LNCAP (cell line): ENCODE data around the gene RNF6.

Source experiments
- TF ChIP-seq, protein P1 (sequence below): fragments of 450-650 bp; IDR thresholded peaks from 2 replicates; pipeline ENCODE4 v1.5.1; 2017; ENCODE audit warnings: mild to moderate bottlenecking

The RNF6 gene

DNA sequence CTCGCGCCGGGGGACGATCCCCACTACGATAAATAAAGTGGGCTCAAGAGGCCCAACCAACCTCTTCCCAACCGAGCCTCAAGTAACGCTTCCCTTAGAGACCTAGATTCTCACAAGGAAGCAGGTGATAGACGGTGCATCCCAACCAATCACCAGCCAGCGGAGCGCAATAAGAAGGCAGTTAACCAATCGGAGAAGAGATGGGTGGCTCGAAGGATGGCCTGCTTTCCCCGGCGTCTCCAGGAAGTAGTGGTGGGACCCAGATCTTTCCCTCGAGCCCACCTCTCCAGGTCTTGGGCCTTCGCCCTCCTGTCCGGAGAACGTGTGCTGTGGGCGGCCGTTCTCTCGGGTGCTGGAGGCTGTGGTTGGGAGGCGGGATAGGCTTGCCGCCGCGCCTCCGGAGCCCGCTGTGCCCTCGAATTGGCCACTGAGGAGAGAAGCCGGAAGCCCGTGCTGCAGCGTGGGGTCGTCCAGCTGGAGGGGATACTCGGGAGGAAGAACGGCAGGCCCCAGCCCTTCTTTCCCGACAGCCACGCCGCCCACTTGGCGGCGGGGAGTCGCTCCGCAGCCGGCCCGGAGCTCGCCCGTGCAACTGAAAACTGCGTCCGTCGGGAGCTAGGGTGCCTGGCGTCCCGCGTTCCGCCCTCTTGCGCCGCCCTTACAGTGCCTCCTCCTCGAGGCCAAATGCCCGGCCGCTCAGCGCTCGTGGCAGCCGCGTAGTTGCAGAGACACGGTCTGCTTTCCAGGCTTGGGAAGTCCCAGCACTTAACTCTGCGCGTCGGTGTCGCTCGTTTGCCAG is at the start of gene RNF6:
Gene RNF6 (minus strand): TSS at position 594 of the 799 bp plus-strand sequence. CDS start 2,665 bp downstream, outside the sequence.
- TF ChIP-seq, protein P1, sequence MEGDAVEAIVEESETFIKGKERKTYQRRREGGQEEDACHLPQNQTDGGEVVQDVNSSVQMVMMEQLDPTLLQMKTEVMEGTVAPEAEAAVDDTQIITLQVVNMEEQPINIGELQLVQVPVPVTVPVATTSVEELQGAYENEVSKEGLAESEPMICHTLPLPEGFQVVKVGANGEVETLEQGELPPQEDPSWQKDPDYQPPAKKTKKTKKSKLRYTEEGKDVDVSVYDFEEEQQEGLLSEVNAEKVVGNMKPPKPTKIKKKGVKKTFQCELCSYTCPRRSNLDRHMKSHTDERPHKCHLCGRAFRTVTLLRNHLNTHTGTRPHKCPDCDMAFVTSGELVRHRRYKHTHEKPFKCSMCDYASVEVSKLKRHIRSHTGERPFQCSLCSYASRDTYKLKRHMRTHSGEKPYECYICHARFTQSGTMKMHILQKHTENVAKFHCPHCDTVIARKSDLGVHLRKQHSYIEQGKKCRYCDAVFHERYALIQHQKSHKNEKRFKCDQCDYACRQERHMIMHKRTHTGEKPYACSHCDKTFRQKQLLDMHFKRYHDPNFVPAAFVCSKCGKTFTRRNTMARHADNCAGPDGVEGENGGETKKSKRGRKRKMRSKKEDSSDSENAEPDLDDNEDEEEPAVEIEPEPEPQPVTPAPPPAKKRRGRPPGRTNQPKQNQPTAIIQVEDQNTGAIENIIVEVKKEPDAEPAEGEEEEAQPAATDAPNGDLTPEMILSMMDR = no peak

DNA sequence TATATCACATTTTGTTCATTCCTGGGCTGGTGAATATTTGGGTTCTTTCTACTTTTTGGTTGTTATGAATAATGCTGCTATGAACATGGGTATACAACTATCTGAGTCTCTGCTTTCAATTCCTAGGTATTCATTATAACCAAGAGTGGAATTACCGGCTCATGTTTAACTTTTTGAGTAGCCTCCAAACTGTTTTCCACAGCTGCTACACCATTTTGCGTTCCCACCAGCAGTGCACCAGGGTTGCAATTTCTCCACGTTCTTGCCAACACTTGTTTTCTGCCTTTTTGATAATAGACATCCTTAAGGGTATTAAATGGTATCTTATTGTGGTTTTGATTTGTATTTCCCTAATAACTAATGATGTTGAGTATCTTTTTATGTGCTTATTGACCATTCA is 48.6 kb upstream of the RNF6 start:
- TF ChIP-seq, protein P1 = no peak

DNA sequence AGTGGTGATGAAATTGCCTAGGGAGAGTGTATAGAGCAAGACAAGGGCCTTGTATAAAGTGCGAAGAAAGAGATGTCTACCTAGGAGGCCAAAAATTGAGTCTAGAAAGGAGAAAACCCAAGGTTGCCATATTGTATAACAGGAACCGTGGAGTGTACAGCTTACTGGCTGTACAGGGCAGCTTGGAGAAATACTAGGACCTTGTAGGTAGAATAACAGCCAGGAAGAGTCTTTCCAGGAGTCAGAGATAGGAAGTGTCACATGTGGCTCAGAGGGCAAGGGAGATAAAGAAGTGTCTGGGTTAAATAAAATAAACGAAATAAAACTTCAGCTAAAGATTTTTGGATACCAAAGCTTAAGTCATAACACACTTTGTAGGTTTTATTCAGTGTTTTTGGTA is 44.2 kb upstream of the RNF6 start:
- TF ChIP-seq, protein P1 = no peak

DNA sequence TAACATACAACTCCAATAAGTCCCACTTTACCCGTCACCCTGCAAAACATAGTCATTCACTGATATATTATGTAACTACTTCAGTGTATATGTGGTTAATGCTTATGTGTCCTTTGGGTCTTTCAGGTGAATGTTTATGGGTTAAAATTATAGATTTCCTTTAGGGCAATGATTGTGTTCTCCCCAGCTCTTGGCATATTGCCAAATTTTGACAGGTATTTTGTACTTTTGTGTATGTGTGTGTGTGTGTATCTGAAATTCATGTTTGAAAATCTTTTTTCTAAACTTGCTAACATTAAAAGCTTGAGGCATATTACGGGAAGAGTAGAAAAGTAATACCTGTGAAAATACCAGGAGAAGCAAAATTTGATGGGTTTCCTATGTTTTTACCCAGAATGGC is 40.0 kb upstream of the RNF6 start:
- TF ChIP-seq, protein P1 = no peak

DNA sequence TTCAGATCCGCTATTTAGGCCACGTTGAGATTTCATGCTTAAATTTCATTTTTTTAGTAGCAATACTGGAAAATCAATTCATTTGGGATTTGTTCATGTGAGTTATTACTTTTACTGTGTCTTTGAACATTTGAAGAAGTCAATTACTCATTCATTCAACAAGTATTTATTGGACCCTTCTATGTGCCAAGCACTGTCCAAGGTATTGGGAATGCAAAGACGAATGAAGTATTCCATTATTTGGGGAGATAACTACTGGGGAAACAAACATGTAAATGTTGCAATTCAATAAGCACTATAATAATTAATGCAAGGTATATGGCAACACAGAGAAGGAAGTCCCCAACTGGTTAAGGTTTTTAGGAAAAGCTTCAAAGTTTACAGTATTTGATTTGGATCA is 37.5 kb upstream of the RNF6 start:
- TF ChIP-seq, protein P1 = no peak

DNA sequence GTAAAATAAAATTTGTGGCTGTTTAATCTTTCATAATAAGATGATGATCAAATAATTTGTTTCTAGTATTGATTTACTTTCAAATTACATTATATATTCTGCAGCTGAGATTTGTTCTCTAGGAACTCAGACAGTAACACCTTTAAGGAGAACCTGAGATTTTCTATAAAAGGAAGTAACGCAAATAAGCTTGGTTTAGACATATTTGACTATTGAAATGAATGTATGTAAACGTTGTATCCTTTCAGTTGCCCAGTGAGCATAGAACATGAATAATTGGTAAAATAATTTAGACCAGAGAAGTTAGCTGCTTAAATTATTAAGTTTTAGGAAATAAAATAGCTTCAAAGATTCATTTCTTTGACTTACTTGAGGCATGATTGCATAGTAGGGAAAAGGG is 34.9 kb upstream of the RNF6 start:
- TF ChIP-seq, protein P1 = no peak

DNA sequence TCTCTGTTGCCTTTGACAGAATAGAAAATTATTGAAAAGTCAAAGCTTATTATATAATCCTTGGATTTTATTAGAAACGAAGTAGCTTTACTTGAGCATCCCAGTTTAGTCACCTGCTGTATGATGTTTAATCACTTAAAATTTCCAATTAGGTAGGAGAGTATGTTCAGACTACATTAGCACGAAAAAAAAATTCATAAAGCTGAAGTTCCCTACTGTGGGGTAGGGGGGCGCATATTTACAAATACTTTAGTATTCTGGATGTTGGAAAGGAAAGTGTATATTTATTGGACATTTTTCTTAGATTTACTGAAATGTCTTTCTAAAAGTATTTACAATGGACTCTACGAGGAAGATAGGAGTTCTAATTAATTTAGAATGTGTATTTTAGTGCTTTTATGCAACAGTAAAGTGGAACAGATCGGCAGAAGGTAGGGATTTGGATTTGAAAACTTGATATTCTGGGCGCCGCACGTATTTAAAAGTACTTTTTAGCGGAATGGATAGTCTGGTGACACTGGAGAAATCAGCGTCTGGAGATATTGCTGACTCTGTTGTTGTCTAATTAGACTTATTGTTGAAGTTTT is 33.7 kb upstream of the RNF6 start:
- TF ChIP-seq, protein P1 = peak; percentile 36; the same call in 1 of the 2 replicates
